Trophoblast cell (in vitro differentiated cells and primary cell): Measurements from ENCODE around the gene KLHL6.

Experiments used
- DNase-seq, 2 donors: peaks; one replicate each; pipeline ENCODE4 v3.0.0-alpha.2; 2016
- H2AFZ ChIP-seq: 2 replicates; pipeline ENCODE4 v1.6.1; 2013; ENCODE audit warnings: low read length, moderate library complexity, mild to moderate bottlenecking; ENCODE audit not compliant: insufficient read depth, poor library complexity
- H2AK5ac ChIP-seq: 2 replicates; pipeline ENCODE4 v1.6.1; 2013; ENCODE audit warnings: mild to moderate bottlenecking, low read length
- H2BK120ac ChIP-seq: 2 replicates; pipeline ENCODE4 v1.6.1; 2013; ENCODE audit warnings: low read length, mild to moderate bottlenecking, moderate library complexity; ENCODE audit not compliant: insufficient read depth, poor library complexity
- H2BK12ac ChIP-seq: 2 replicates; pipeline ENCODE4 v1.6.1; 2013; ENCODE audit warnings: mild to moderate bottlenecking, low read length, moderate library complexity
- H2BK5ac ChIP-seq: 2 replicates; pipeline ENCODE4 v1.6.1; 2013; ENCODE audit warnings: low read length, low read depth, moderate library complexity, mild to moderate bottlenecking; ENCODE audit not compliant: poor library complexity
- H3K14ac ChIP-seq: 2 replicates; pipeline ENCODE4 v1.6.1; 2013; ENCODE audit warnings: mild to moderate bottlenecking, low read length
- H3K18ac ChIP-seq: 2 replicates; pipeline ENCODE4 v1.6.1; 2013; ENCODE audit warnings: mild to moderate bottlenecking, low read length
- H3K23ac ChIP-seq: 2 replicates; pipeline ENCODE4 v1.6.1; 2013; ENCODE audit warnings: low read length
- H3K27ac ChIP-seq: 2 replicates; pipeline ENCODE4 v1.5.1; 2013; ENCODE audit warnings: low read depth, mild to moderate bottlenecking, inconsistent platforms, low read length, moderate library complexity
- H3K27me3 ChIP-seq: 2 replicates; pipeline ENCODE4 v1.6.1; 2013; ENCODE audit warnings: inconsistent platforms, mild to moderate bottlenecking, low read length, moderate library complexity; ENCODE audit not compliant: insufficient read depth
- H3K36me3 ChIP-seq, 2 experiments: 1 replicate in 1 of 2; 2 replicates in 1 of 2; pipeline ENCODE4 v1.6.1; 2013; ENCODE audit warnings: low read length in 2 of 2, mild to moderate bottlenecking in 2 of 2, moderate library complexity in 1 of 2; ENCODE audit not compliant: insufficient read depth in 2 of 2, control insufficient read depth in 1 of 2
- H3K4ac ChIP-seq: 2 replicates; pipeline ENCODE4 v1.6.1; 2013; ENCODE audit warnings: low read depth, mild to moderate bottlenecking, low read length, moderate library complexity
- H3K4me1 ChIP-seq, 2 experiments: 1 replicate in 1 of 2; 2 replicates in 1 of 2; pipeline ENCODE4 v1.6.1; 2013; ENCODE audit warnings: low read length in 2 of 2, mild to moderate bottlenecking in 2 of 2, moderate library complexity in 1 of 2; ENCODE audit not compliant: insufficient read depth in 2 of 2, control insufficient read depth in 1 of 2
- H3K4me2 ChIP-seq: 2 replicates; pipeline ENCODE4 v1.6.1; 2013; ENCODE audit warnings: inconsistent platforms, mild to moderate bottlenecking, low read length, moderate library complexity
- H3K4me3 ChIP-seq: 2 replicates; pipeline ENCODE4 v1.5.1; 2013; ENCODE audit warnings: mild to moderate bottlenecking, low read depth, low read length, inconsistent platforms
- H3K79me1 ChIP-seq: one replicate; pipeline ENCODE4 v1.6.1; 2013; ENCODE audit warnings: low read length
- H3K79me2 ChIP-seq: 2 replicates; pipeline ENCODE4 v1.6.1; 2013; ENCODE audit warnings: low read length, mild to moderate bottlenecking; ENCODE audit not compliant: control insufficient read depth, insufficient read depth, poor library complexity
- H3K9ac ChIP-seq: 2 replicates; pipeline ENCODE4 v1.6.1; 2013; ENCODE audit warnings: mild to moderate bottlenecking, low read length
- H3K9me3 ChIP-seq: 2 replicates; pipeline ENCODE4 v1.6.1; 2013; ENCODE audit warnings: low read depth, mild to moderate bottlenecking, control low read depth, inconsistent platforms, low read length; ENCODE audit not compliant: insufficient read depth
- H4K12ac ChIP-seq: 2 replicates; pipeline ENCODE4 v1.6.1; 2013; ENCODE audit warnings: low read depth, mild to moderate bottlenecking, low read length, moderate library complexity
- H4K8ac ChIP-seq: 2 replicates; pipeline ENCODE4 v1.6.1; 2013; ENCODE audit warnings: low read depth, mild to moderate bottlenecking, low read length, moderate library complexity
- H4K91ac ChIP-seq: one replicate; pipeline ENCODE4 v1.6.1; 2013; ENCODE audit warnings: low read depth, mild to moderate bottlenecking, low read length, moderate library complexity
- WGBS: extraction: QIAGEN DNeasy Blood & Tissue Kit; methylation state at CpG from one replicate; pipeline ENCODE4 v1.1.7; 2013; ENCODE audit warnings: missing lambda C conversion rate; ENCODE audit not compliant: insufficient read length, insufficient coverage; ENCODE audit errors: extremely low coverage; 5-methylcytosine and 5-hydroxymethylcytosine counted together

Gene KLHL6

DNA sequence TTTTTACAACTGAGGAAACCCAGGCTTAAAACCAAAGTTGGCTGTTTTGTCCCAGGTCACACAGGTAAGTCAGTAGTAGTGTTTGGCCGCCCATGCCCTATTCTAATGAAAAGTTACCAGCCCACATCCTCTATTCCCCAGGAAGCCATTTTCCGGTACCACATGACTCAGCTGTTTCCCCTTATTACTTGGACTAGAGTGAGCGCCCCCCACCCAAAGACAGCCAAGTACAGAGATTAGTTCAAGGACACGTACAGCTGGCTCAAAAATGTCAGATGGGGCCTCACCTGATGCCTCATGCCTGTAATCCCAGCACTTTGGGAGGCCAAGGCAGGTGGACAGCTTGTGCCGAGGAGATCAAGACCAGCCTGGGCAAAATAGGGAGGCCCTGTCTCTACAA is 8.5 kb upstream of the KLHL6 start:
- no peak overlapping the region for H3K9ac ChIP-seq
- H3K4me3 ChIP-seq, result no peak overlapping the region
- H2BK5ac ChIP-seq, result no peak overlapping the region
- no peak overlapping the region for H2BK12ac ChIP-seq
- DNase-seq, result no peak
- no peak overlapping the region for H3K4me2 ChIP-seq
- no peak overlapping the region for H4K91ac ChIP-seq
- H4K8ac ChIP-seq, result no peak overlapping the region
- no peak overlapping the region for H4K12ac ChIP-seq
- no peaks in the 10 kb centered on the region for H3K27me3 ChIP-seq
- no peaks in the 10 kb centered on the region for H3K4me1 ChIP-seq
- no peak overlapping the region for H3K14ac ChIP-seq
- no peaks in the 10 kb centered on the region for H3K9me3 ChIP-seq
- no CpG with 5 or more reads among the region's 5 CpGs for WGBS
- H2BK120ac ChIP-seq, result no peak overlapping the region
- H3K36me3 ChIP-seq, result no peaks in the 10 kb centered on the region
- H3K79me2 ChIP-seq, result no peaks in the 10 kb centered on the region
- no peak overlapping the region for H3K18ac ChIP-seq
- no peak overlapping the region for H3K23ac ChIP-seq
- H3K4ac ChIP-seq, result no peak overlapping the region
- no peaks in the 10 kb centered on the region for H3K79me1 ChIP-seq
- no peak overlapping the region for H2AFZ ChIP-seq
- no peak overlapping the region for H3K27ac ChIP-seq
- H2AK5ac ChIP-seq, result no peak overlapping the region

GRCh38 chr3:183563536-183563874 is 8.0 kb upstream of the KLHL6 start:
- no peaks in the 10 kb centered on the region for H3K36me3 ChIP-seq
- WGBS, result no CpG with 5 or more reads among the region's 2 CpGs

DNA sequence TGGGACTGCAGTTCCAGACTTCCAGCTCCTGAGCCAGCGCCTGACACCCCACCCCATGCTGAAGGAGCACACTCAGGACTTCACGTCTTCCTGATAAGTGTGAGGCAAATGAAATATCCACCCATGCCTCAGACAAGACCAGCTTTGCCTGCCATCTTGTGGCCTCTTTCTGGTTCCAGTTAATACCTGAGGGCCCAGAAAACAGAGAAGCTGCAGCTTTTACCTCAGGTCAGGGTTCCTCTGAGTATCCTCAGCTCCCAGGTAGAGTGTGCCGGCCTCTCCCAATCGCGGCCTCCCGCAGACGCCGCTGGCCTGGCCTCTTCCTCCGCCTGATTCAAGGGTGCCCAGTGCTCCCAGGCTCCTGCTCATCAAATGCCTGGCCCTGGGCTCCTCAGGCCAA is 5.1 kb upstream of the KLHL6 start:
- Histone ChIP-seq H3K27ac (no peak overlapping the region), H2BK120ac (no peak overlapping the region), H3K9me3 (no peaks in the 10 kb centered on the region), H3K9ac (no peak overlapping the region), H4K12ac (no peak overlapping the region), H3K4me1 (peaks cover 0 to 2% of the 10 kb centered on the region in 2 experiments), H3K14ac (no peak overlapping the region), H3K27me3 (no peaks in the 10 kb centered on the region), H3K18ac (no peak overlapping the region), H4K91ac (no peak overlapping the region), H2BK12ac (no peak overlapping the region), H2AK5ac (no peak overlapping the region), H3K23ac (no peak overlapping the region), H3K79me2 (no peaks in the 10 kb centered on the region), H3K4me2 (no peak overlapping the region), H2AFZ (no peak overlapping the region), H4K8ac (no peak overlapping the region), H2BK5ac (no peak overlapping the region), H3K4ac (no peak overlapping the region), H3K36me3 (no peaks in the 10 kb centered on the region), H3K4me3 (no peak overlapping the region), H3K79me1 (no peaks in the 10 kb centered on the region)
- no peak for DNase-seq
- WGBS, result no CpG with 5 or more reads among the region's 9 CpGs

More at GRCh38 chr3:183563536-183563874, 8.0 kb upstream of the KLHL6 start:
- DNase-seq, result no peak
- H2BK5ac ChIP-seq, result no peak overlapping the region
- no peaks in the 10 kb centered on the region for H3K27me3 ChIP-seq
- H3K79me1 ChIP-seq, result no peaks in the 10 kb centered on the region
- H4K91ac ChIP-seq, result no peak overlapping the region
- no peak overlapping the region for H3K4ac ChIP-seq
- H4K8ac ChIP-seq, result no peak overlapping the region
- no peak overlapping the region for H3K9ac ChIP-seq
- no peak overlapping the region for H2AFZ ChIP-seq
- H3K4me2 ChIP-seq, result no peak overlapping the region
- H3K27ac ChIP-seq, result no peak overlapping the region
- H3K4me3 ChIP-seq, result no peak overlapping the region
- H3K14ac ChIP-seq, result no peak overlapping the region
- H2AK5ac ChIP-seq, result no peak overlapping the region
- no peak overlapping the region for H3K23ac ChIP-seq
- H2BK12ac ChIP-seq, result no peak overlapping the region
- no peaks in the 10 kb centered on the region for H3K9me3 ChIP-seq
- H4K12ac ChIP-seq, result no peak overlapping the region
- no peaks in the 10 kb centered on the region for H3K79me2 ChIP-seq
- H2BK120ac ChIP-seq, result no peak overlapping the region
- no peak overlapping the region for H3K18ac ChIP-seq
- H3K4me1 ChIP-seq, result no peaks in the 10 kb centered on the region

DNA sequence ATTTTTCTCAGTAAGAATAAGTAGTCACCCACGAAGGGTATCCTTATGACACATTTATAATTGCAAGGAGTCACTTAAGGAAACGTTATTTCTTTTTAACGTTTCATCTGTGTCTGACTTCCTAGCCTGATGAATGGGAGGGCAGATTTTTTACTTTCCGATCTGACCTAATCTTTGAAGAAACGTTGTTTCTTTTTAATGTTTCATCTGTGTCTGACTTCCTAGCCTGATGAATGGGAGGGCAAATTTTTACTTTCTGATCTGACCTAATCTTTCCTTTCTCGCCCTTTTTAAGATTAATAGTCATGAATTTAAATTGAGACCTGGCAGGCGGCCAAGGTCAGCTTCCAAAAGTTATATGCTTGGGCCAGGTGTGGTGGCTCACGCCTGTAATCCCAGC is 3.0 kb upstream of the KLHL6 start:
- Histone ChIP-seq H3K4ac (no peak overlapping the region), H3K36me3 (no peaks in the 10 kb centered on the region), H3K79me1 (no peaks in the 10 kb centered on the region), H3K14ac (no peak overlapping the region), H3K27ac (no peak overlapping the region), H3K4me1 (peaks cover 0 to 2% of the 10 kb centered on the region in 2 experiments), H2BK12ac (no peak overlapping the region), H3K4me3 (no peak overlapping the region), H3K27me3 (no peaks in the 10 kb centered on the region), H4K91ac (no peak overlapping the region), H2AK5ac (no peak overlapping the region), H3K4me2 (no peak overlapping the region), H3K18ac (no peak overlapping the region), H4K12ac (no peak overlapping the region), H2AFZ (no peak overlapping the region), H3K9me3 (no peaks in the 10 kb centered on the region), H2BK120ac (no peak overlapping the region), H3K23ac (no peak overlapping the region), H2BK5ac (no peak overlapping the region), H4K8ac (no peak overlapping the region), H3K79me2 (no peaks in the 10 kb centered on the region), H3K9ac (no peak overlapping the region)
- no peak for DNase-seq
- WGBS, result no CpG with 5 or more reads among the region's 8 CpGs
